HG02763 (cell line): Measurements from ENCODE around the gene CYB561D2.
"Not testable (repeated sequence)": the region's sequence is repeated elsewhere in the genome, so short reads cannot be mapped to it uniquely, and the experiment has no call there.

Experiments
- ATAC-seq: cut with Tn5 transposase; IDR thresholded peaks from one replicate; pipeline ENCODE4 v1.9.1; 2021; ENCODE audit warnings: mild to moderate bottlenecking, moderate library complexity; ENCODE audit not compliant: unreplicated experiment

The CYB561D2 gene

GRCh38 chr3:50350527-50351322 is at the start of gene CYB561D2, which contains the start of gene NPRL2:
Gene CYB561D2, plus strand, starts transcription at chr3:50350862. Its CDS starts 572 bp downstream, at chr3:50351434.
Gene NPRL2, minus strand, starts transcription at chr3:50350775. Its CDS starts 123 bp downstream, at chr3:50350652.
- peak; percentile 85 for ATAC-seq

GRCh38 chr3:50302095-50303012 is 48.3 kb upstream of the CYB561D2 start:
- ATAC-seq: no peak

- ATAC-seq: no peak
Observed at GRCh38 chr3:50303013-50303815, 47.4 kb upstream of the CYB561D2 start, which contains the start of gene HYAL1. Gene HYAL1, minus strand, starts transcription at chr3:50303574. Its CDS starts 618 bp downstream, at chr3:50302956.

- ATAC-seq: no peak
Observed at GRCh38 chr3:50304601-50305000, 46.1 kb upstream of the CYB561D2 start.

GRCh38 chr3:50312041-50312440 is 38.6 kb upstream of the CYB561D2 start:
- ATAC-seq: not testable (repeated sequence)

GRCh38 chr3:50314342-50314741 is 36.3 kb upstream of the CYB561D2 start:
- no peak for ATAC-seq

- no peak for ATAC-seq
Observed at GRCh38 chr3:50314816-50315215, 35.8 kb upstream of the CYB561D2 start.

- ATAC-seq: no peak
Observed at GRCh38 chr3:50316657-50317242, 33.9 kb upstream of the CYB561D2 start.

GRCh38 chr3:50317300-50317699 is 33.4 kb upstream of the CYB561D2 start:
- ATAC-seq: no peak

GRCh38 chr3:50318163-50318562 is 32.5 kb upstream of the CYB561D2 start:
- ATAC-seq: no peak

GRCh38 chr3:50318615-50319014 is 32.0 kb upstream of the CYB561D2 start:
- no peak for ATAC-seq

GRCh38 chr3:50319181-50319893 is 31.3 kb upstream of the CYB561D2 start:
- ATAC-seq: no peak

- no peak for ATAC-seq
Observed at GRCh38 chr3:50319894-50320625, 30.6 kb upstream of the CYB561D2 start.

- ATAC-seq: peak; percentile 51
Observed at GRCh38 chr3:50320853-50321335, 29.8 kb upstream of the CYB561D2 start.

- ATAC-seq: peak; percentile 82
Observed at GRCh38 chr3:50321336-50322114, 29.1 kb upstream of the CYB561D2 start.

- no peak for ATAC-seq
Observed at GRCh38 chr3:50322115-50322385, 28.6 kb upstream of the CYB561D2 start.

GRCh38 chr3:50322386-50323091 is 28.1 kb upstream of the CYB561D2 start, which contains the start of gene HYAL2:
Gene HYAL2, minus strand, starts transcription at chr3:50322745. Its CDS starts 2,256 bp downstream, at chr3:50320489.
- no peak for ATAC-seq
